PFSK-1 (cell line): ENCODE results near the gene MYL7.

Source experiments
- POLR2AphosphoS5 ChIP-seq: IDR thresholded peaks from 2 replicates; pipeline ENCODE4 v1.6.1; 2012; ENCODE audit warnings: low read depth, mild to moderate bottlenecking, control low read depth, low read length, moderate library complexity
- SIN3A ChIP-seq: IDR thresholded peaks from 2 replicates; pipeline ENCODE4 v1.6.1; 2012; ENCODE audit warnings: mild to moderate bottlenecking, low read length, moderate library complexity, borderline replicate concordance; ENCODE audit not compliant: insufficient read depth
- TAF1 ChIP-seq: IDR thresholded peaks from 2 replicates; pipeline ENCODE4 v1.6.1; 2012; ENCODE audit warnings: low read length, control low read depth, borderline replicate concordance; ENCODE audit not compliant: insufficient read depth

DNA sequence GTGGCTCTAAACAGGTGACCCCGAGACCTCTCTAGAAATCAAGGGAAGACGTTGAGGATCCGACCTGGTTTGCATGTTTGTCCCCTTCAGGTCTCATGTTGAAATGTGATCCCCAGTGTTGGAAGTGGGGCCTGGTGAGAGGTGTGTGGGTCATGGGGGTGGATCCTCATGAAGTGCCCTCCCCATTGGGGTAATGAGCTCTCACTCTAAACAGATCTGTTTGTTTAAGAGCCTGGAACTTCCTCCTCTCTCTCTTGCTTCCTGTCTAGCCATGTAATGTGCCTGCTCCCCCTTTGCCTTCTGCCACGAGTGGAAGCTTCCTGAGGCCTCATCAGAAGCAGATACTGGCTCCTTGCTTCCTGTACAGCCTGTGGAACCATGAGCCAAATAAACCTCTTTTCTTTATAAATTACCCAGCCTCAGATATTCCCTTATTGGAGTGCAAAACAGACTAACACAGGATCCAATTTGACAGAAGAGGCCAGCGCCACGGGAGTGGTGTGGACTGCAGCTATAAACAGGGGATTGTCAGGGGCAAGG, 48.0 kb downstream of the MYL7 start:
- no peak for TF ChIP-seq POLR2AphosphoS5
- TF ChIP-seq TAF1: no peak
- TF ChIP-seq SIN3A: no peak
